Hepatocyte (in vitro differentiated cells): ENCODE results near the gene FREM3. TPM values are rescaled to one million over a fixed set of nuclear protein-coding genes. Genes with fewer than 3 reads are reported as not detected.

Experiments used
- DNase-seq: peaks from one replicate; pipeline ENCODE4 v3.0.0-alpha.2; 2016; ENCODE audit warnings: low spot score
- H2AFZ ChIP-seq: fragments of 200-600 bp; sonication (generic); 2 replicates; pipeline ENCODE4 v1.6.0; 2016; ENCODE audit warnings: antibody characterized with exemption, mild to moderate bottlenecking
- H3K27ac ChIP-seq: fragments of 200-600 bp; sonication (generic); 2 replicates; pipeline ENCODE4 v1.5.1; 2016; ENCODE audit warnings: mild to moderate bottlenecking
- H3K27me3 ChIP-seq: fragments of 200-600 bp; sonication (generic); 2 replicates; pipeline ENCODE4 v1.6.1; 2016
- H3K36me3 ChIP-seq: fragments of 200-600 bp; sonication (generic); replicated peaks from 2 replicates; pipeline ENCODE4 v1.5.1; 2016; ENCODE audit warnings: low read depth; ENCODE audit not compliant: insufficient read depth
- H3K4me1 ChIP-seq: fragments of 200-600 bp; sonication (generic); 2 replicates; pipeline ENCODE4 v1.5.1; 2016; ENCODE audit warnings: mild to moderate bottlenecking, moderate library complexity; ENCODE audit not compliant: insufficient read depth
- H3K4me2 ChIP-seq: fragments of 200-600 bp; sonication (generic); 2 replicates; pipeline ENCODE4 v1.6.0; 2016
- H3K4me3 ChIP-seq: fragments of 200-600 bp; sonication (generic); 2 replicates; pipeline ENCODE4 v1.5.1; 2016; ENCODE audit warnings: mild to moderate bottlenecking
- H3K79me2 ChIP-seq: fragments of 200-600 bp; sonication (generic); 2 replicates; pipeline ENCODE4 v1.6.0; 2017; ENCODE audit warnings: mild to moderate bottlenecking
- H3K9me2 ChIP-seq: fragments of 200-600 bp; sonication (generic); replicated peaks from 2 replicates; pipeline ENCODE4 v1.6.0; 2017; ENCODE audit warnings: mild to moderate bottlenecking; ENCODE audit not compliant: insufficient read depth
- H3K9me3 ChIP-seq: fragments of 200-600 bp; sonication (generic); 2 replicates; pipeline ENCODE4 v1.5.1; 2016; ENCODE audit warnings: low read depth, mild to moderate bottlenecking
- H4K20me1 ChIP-seq: fragments of 200-600 bp; sonication (generic); 2 replicates; pipeline ENCODE4 v1.6.0; 2016; ENCODE audit warnings: mild to moderate bottlenecking; ENCODE audit not compliant: insufficient read depth, poor library complexity, severe bottlenecking
- CTCF ChIP-seq: fragments of 200-600 bp; sonication (generic); IDR thresholded peaks from 2 replicates; pipeline ENCODE4 v1.5.1; 2016; ENCODE audit warnings: antibody characterized with exemption, mild to moderate bottlenecking; ENCODE audit not compliant: poor library complexity
- EZH2 ChIP-seq: fragments of 200-600 bp; sonication (generic); IDR thresholded peaks from 2 replicates; pipeline ENCODE4 v1.6.1; 2016; ENCODE audit warnings: antibody characterized with exemption, mild to moderate bottlenecking, borderline replicate concordance
- EZH2phosphoT487 ChIP-seq: fragments of 200-600 bp; sonication (generic); IDR thresholded peaks from one replicate; pipeline ENCODE4 v1.6.1; 2018; ENCODE audit warnings: antibody characterized with exemption, mild to moderate bottlenecking, low read depth, moderate library complexity; ENCODE audit not compliant: unreplicated experiment, severe bottlenecking
- WGBS: methylation state at CpG from one replicate; pipeline ENCODE4 v1.1.6; 2016; ENCODE audit warnings: low lambda C conversion rate; ENCODE audit errors: missing lambda C conversion rate; 5-methylcytosine and 5-hydroxymethylcytosine counted together
- polyA plus RNA-seq: library from polyadenylated mRNA; unstranded; fragments of >200 nt; fragmentation: Nextera tagmentation; extraction: Ambion mirVana; gene quantifications from 2 replicates; pipeline ENCODE4 v1.2.1, GENCODE V29; 2016
- total RNA-seq: library from RNA; depleted of rRNA; stranded (reverse); fragments of >200 nt; gene quantifications from 2 replicates; pipeline ENCODE4 v1.2.3, GENCODE V29; 2014

FREM3 gene
- total RNA-seq: 0.20 and 0.23 TPM in 2 replicates
- 0.64 TPM in 1 of 2 replicates, not detected in the other for polyA plus RNA-seq

DNA sequence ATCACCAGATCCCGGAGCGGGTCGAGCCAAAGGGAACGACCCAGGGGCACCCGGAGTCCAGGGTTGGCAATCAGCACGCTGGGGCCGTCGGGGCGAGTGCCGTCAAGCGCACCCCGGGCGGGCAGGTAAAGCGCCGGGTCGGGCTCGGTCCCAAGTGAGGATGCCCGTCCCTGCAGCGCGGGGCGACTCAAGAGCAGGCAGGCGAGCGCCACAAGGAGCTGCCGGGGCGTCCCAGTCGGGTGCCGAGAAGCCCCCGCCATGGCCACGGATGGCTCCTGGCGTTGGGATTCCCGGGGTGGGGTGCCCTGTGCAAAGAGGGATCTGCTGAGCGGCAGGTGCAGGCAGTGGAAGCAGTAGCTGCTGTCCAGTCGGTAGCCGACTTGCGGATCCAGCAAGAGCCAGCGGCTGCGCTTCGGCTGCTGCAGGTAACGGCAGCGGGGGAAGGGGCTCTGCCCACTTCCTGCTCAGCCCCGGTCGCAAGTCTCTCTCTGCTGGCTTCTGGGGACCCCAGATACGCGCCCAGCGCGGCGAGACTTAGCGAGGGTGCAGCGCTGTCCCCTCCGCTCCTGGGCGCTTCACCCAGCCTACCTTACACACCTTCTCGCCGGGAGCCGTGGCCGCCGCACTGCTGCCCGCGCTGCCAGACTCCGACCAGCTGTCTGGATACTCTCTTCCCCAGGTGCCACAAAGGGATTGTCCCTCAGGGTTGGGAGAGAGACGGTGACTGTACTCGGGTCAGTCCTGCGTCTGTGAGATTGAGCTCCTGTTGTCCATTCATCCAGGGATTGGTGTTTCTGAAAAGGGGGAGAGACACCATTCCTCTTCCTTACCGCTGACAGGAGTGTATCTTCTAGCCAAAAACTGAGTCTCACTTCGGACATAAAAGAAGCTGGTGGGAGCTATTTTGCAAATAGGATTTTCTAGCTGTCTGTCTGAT is at the start of gene FREM3:
Gene FREM3 (minus strand): TSS at position 260 of the 937 bp plus-strand sequence. CDS start 0 bp downstream, at position 260.
- Histone ChIP-seq H3K4me3 (peak within 1 kb of the TSS; percentile 13), H3K4me1 (no peaks in the 10 kb centered on the region), H3K27me3 (peaks cover 61% of the 10 kb centered on the region), H3K9me3 (no peaks in the 10 kb centered on the region), H2AFZ (peak within 1 kb of the TSS; percentile 35), H3K36me3 (no peaks in the 10 kb centered on the region), H3K27ac (no peak within 1 kb of the TSS), H3K4me2 (peak within 1 kb of the TSS; percentile 87), H3K9me2 (no peaks in the 10 kb centered on the region), H3K79me2 (no peaks in the 10 kb centered on the region), H4K20me1 (no peaks in the 10 kb centered on the region)
- WGBS: 1% methylated on average over 64 of the region's 64 CpGs
- DNase-seq: peak; percentile 16
- TF ChIP-seq CTCF (no peak), EZH2phosphoT487 (peak; percentile 26), EZH2 (peak; percentile 94)

DNA sequence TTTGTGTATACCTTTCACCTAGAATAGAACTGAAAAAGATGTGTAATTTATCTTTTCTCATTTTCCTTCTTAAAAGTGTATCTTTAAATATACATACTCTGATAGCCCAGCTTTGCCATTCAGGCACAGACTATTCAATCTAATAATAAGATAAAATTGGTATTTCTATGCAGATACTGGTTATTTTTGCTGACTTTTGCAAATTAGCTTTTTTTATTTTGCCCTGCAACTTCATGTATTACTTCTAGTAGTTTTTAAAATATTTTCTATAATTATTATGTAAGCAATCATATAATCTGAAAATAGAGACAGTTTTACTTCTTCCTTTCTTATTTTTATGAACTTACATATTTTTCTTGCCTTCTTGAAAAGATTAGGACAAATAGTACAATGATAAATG is 45.4 kb upstream of the FREM3 start:
- H3K27me3 ChIP-seq: no peaks in the 10 kb centered on the region
- H2AFZ ChIP-seq: no peak overlapping the region
- H3K79me2 ChIP-seq: no peaks in the 10 kb centered on the region
- TF ChIP-seq CTCF (no peak), EZH2phosphoT487 (no peak), EZH2 (no peak)
- H3K4me3 ChIP-seq: no peak overlapping the region
- no peaks in the 10 kb centered on the region for H3K36me3 ChIP-seq
- no peak overlapping the region for H3K27ac ChIP-seq
- H3K9me3 ChIP-seq: no peaks in the 10 kb centered on the region
- H3K9me2 ChIP-seq: no peaks in the 10 kb centered on the region
- no peak for DNase-seq
- no peaks in the 10 kb centered on the region for H3K4me1 ChIP-seq
- no peak overlapping the region for H3K4me2 ChIP-seq
- H4K20me1 ChIP-seq: no peaks in the 10 kb centered on the region

GRCh38 chr4:143743591-143743990 is 43.1 kb upstream of the FREM3 start:
- H3K4me3 ChIP-seq: no peak overlapping the region
- no peaks in the 10 kb centered on the region for H3K9me3 ChIP-seq
- H3K27me3 ChIP-seq: no peaks in the 10 kb centered on the region
- H2AFZ ChIP-seq: no peak overlapping the region
- H3K36me3 ChIP-seq: no peaks in the 10 kb centered on the region
- whole genome bisulfite sequencing: 74% methylated on average over 3 of the region's 3 CpGs
- no peak overlapping the region for H3K27ac ChIP-seq
- H4K20me1 ChIP-seq: no peaks in the 10 kb centered on the region
- no peaks in the 10 kb centered on the region for H3K79me2 ChIP-seq
- no peak for TF ChIP-seq EZH2phosphoT487
- TF ChIP-seq CTCF: no peak
- TF ChIP-seq EZH2: no peak
- no peaks in the 10 kb centered on the region for H3K9me2 ChIP-seq
- no peaks in the 10 kb centered on the region for H3K4me1 ChIP-seq
- DNase-seq: no peak
- H3K4me2 ChIP-seq: no peak overlapping the region
